Upper lobe of right lung (tissue), 1 donor: ENCODE measurements around the gene CFAP54. TPM values are rescaled to one million over a fixed set of nuclear protein-coding genes. Genes with fewer than 3 reads are reported as not detected.

Experiments used
- ATAC-seq: fragments of 200-7000 bp; cut with Tn5 transposase; one replicate; pipeline ENCODE4 v1.9.1; 2020; ENCODE audit warnings: mild to moderate bottlenecking, moderate library complexity
- DNase-seq: peaks from one replicate; pipeline ENCODE4 v3.0.0-alpha.2; 2020
- H3K27ac ChIP-seq: fragments of 200-600 bp; one replicate; pipeline ENCODE4 v1.8.0; 2022
- H3K27me3 ChIP-seq: fragments of 200-600 bp; one replicate; pipeline ENCODE4 v1.8.0; 2022; ENCODE audit warnings: mild to moderate bottlenecking
- H3K36me3 ChIP-seq: fragments of 200-600 bp; one replicate; pipeline ENCODE4 v1.8.0; 2022
- H3K4me1 ChIP-seq: fragments of 200-600 bp; one replicate; pipeline ENCODE4 v1.8.0; 2022
- H3K4me3 ChIP-seq: fragments of 200-600 bp; one replicate; pipeline ENCODE4 v1.8.0; 2022; ENCODE audit warnings: mild to moderate bottlenecking
- H3K9me3 ChIP-seq: fragments of 200-600 bp; one replicate; pipeline ENCODE4 v1.8.0; 2022
- CTCF ChIP-seq: fragments of 200-600 bp; IDR thresholded peaks from one replicate; pipeline ENCODE4 v1.8.0; 2022; ENCODE audit warnings: antibody characterized with exemption
- intact Hi-C: fragments of 100-400 bp; cut with DNase I; formaldehyde crosslinking; loops from one replicate; pipeline ENCODE4 v1.11.0; 2022
- total RNA-seq: library from RNA; stranded (reverse); fragmentation: NEBNext Ultra II Directional; extraction: Animal tissue kit (Norgen Biotek cat#: 25700); gene quantifications from one replicate; pipeline ENCODE4 v1.2.1, GENCODE V29; 2021
- donor health status: DM: no; HTN: yes; CAD: no; lungs with severe emphysema.

Gene CFAP54
- total RNA-seq, 1 donor from 2014 or later = 0.75 TPM

- Histone ChIP-seq H3K4me1 (no peaks in the 10 kb centered on the region), H3K27ac (no peak overlapping the region), H3K36me3 (no peaks in the 10 kb centered on the region), H3K27me3 (no peaks in the 10 kb centered on the region), H3K9me3 (no peaks in the 10 kb centered on the region), H3K4me3 (no peak overlapping the region)
- TF ChIP-seq CTCF = no peak
- no peak for ATAC-seq
- no peak for DNase-seq
- intact Hi-C loops = no loop called here
Observed at GRCh38 chr12:96806272-96806671, 316.9 kb downstream of the CFAP54 start.

- intact Hi-C loops = no loop called here
- ATAC-seq = no peak
- Histone ChIP-seq H3K36me3 (no peaks in the 10 kb centered on the region), H3K27me3 (no peaks in the 10 kb centered on the region), H3K9me3 (no peaks in the 10 kb centered on the region), H3K27ac (no peak overlapping the region), H3K4me1 (no peaks in the 10 kb centered on the region), H3K4me3 (no peak overlapping the region)
- no peak for DNase-seq
- TF ChIP-seq CTCF = no peak
Observed at GRCh38 chr12:96807741-96808140, 318.4 kb downstream of the CFAP54 start.

GRCh38 chr12:96808587-96808986 lies 319.2 kb downstream of the CFAP54 start:
- DNase-seq = no peak
- ATAC-seq = no peak
- H3K4me3 ChIP-seq = no peak overlapping the region
- H3K9me3 ChIP-seq = no peaks in the 10 kb centered on the region
- H3K36me3 ChIP-seq = no peaks in the 10 kb centered on the region
- TF ChIP-seq CTCF = no peak
- no peaks in the 10 kb centered on the region for H3K4me1 ChIP-seq
- intact Hi-C loops = no loop called here
- no peaks in the 10 kb centered on the region for H3K27me3 ChIP-seq
- H3K27ac ChIP-seq = no peak overlapping the region

- H3K4me1 ChIP-seq = no peaks in the 10 kb centered on the region
- no peaks in the 10 kb centered on the region for H3K36me3 ChIP-seq
- no peaks in the 10 kb centered on the region for H3K9me3 ChIP-seq
- DNase-seq (no peak), ATAC-seq (no peak)
- no peak overlapping the region for H3K27ac ChIP-seq
- intact Hi-C loops = no loop called here
- H3K4me3 ChIP-seq = no peak overlapping the region
- TF ChIP-seq CTCF = no peak
- H3K27me3 ChIP-seq = no peaks in the 10 kb centered on the region
Observed at GRCh38 chr12:96809522-96809921, 320.1 kb downstream of the CFAP54 start.

GRCh38 chr12:96810057-96810456 lies 320.7 kb downstream of the CFAP54 start:
- H3K4me3 ChIP-seq = no peak overlapping the region
- no peak overlapping the region for H3K27ac ChIP-seq
- no peaks in the 10 kb centered on the region for H3K4me1 ChIP-seq
- H3K36me3 ChIP-seq = no peaks in the 10 kb centered on the region
- intact Hi-C loops = no loop called here
- H3K27me3 ChIP-seq = no peaks in the 10 kb centered on the region
- TF ChIP-seq CTCF = no peak
- ATAC-seq = no peak
- DNase-seq = no peak
- H3K9me3 ChIP-seq = no peaks in the 10 kb centered on the region

- DNase-seq = no peak
- no peak for ATAC-seq
- Histone ChIP-seq H3K4me3 (no peak overlapping the region), H3K36me3 (no peaks in the 10 kb centered on the region), H3K9me3 (no peaks in the 10 kb centered on the region), H3K27me3 (no peaks in the 10 kb centered on the region), H3K27ac (no peak overlapping the region), H3K4me1 (no peaks in the 10 kb centered on the region)
- intact Hi-C loops = no loop called here
- TF ChIP-seq CTCF = no peak
Observed at GRCh38 chr12:96810477-96810876, 321.1 kb downstream of the CFAP54 start.
